Measurements from ENCODE around the gene CUX1.
"Not testable (repeated sequence)": the region's sequence is repeated elsewhere in the genome, so short reads cannot be mapped to it uniquely, and the experiment has no call there.

Gene CUX1

GRCh38 chr7:102167254-102167653 lies 349.8 kb downstream of the CUX1 start:
- DNase-seq = no peak

- DNase-seq = no peak
Measured at GRCh38 chr7:102169651-102170392, 352.4 kb downstream of the CUX1 start.

GRCh38 chr7:102170393-102170970 lies 353.1 kb downstream of the CUX1 start:
- DNase-seq = no peak

GRCh38 chr7:102173669-102174068 lies 356.2 kb downstream of the CUX1 start:
- DNase-seq = no peak

- DNase-seq = no peak
Measured at GRCh38 chr7:102175423-102176170, 358.2 kb downstream of the CUX1 start.

DNA sequence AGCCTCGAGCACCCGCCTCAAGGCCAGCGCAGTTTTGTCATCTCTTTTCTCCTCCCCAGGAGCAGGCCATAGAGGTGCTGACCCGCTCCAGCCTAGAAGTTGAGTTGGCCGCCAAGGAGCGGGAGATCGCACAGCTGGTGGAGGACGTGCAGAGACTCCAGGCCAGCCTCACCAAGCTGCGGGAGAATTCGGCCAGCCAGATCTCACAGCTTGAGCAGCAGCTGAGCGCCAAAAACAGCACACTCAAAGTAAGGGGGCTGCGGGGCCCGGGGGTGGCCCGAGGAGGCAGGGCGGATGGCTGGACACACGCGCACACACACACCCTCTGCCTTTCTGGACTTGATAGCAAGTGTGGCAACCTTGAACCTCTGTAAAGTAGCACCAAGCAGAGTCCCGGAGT lies 361.0 kb downstream of the CUX1 start:
- no peak for DNase-seq

- no peak for DNase-seq
Measured at GRCh38 chr7:102180727-102181126, 363.3 kb downstream of the CUX1 start.

GRCh38 chr7:102181517-102181916 lies 364.1 kb downstream of the CUX1 start:
- DNase-seq = no peak

DNA sequence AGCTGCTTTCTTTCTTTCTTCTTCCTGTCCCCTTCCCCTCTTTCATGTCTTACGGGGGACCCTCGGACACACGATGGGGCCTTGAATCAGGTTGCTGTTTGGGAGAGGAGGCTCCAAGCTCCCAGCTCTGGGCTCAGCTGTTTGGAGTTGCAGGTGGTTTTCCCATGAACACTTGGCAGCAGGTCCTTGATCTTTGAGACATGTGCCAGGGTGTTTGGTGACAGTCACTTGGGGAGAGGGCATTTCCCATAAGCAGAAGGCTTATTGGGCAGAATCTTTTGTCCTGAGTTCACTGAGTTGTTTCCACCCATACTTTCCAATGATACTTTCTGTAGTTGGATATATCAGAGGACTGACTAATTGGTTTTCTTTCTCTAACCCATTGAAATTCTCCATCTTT lies 364.6 kb downstream of the CUX1 start:
- no peak for DNase-seq

DNA sequence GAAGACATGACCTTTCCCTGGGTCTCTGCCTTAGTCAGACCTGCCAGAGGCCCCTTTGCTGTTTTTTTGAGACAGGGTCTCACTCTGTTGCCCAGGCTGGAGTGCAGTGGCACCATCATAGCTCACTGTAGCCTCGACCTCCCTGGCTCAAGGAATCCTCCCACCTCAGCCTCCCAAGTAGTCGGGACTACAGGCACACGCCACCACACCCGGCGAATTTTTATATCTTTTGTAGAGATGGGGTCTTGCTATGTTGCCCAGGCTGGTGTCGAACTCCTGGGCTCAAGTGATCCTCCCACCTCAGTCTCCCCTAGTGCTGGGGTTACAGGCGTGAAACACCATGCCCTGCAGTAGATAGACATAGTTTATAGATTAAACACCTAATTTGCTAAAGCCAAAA lies 366.4 kb downstream of the CUX1 start:
- DNase-seq = not testable (repeated sequence)

DNA sequence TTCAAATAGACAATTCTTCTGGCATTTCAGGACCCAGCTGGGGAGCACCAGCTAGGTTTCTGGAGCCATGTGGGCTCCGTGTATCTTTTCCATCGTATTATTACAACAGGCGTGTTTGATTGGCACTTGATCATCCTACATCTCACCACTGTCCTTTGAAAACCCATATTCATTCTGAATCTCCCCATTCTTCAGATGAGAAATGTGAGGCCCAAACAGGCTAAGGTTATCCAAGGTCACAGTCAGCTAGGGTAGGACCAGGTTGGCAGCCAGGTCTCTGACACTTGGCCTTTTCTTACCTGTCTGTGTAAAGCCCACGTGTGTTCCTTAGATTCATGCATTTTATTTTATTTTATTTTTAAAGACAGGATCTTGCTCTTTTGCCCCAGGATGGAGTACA lies 366.9 kb downstream of the CUX1 start:
- no peak for DNase-seq

DNA sequence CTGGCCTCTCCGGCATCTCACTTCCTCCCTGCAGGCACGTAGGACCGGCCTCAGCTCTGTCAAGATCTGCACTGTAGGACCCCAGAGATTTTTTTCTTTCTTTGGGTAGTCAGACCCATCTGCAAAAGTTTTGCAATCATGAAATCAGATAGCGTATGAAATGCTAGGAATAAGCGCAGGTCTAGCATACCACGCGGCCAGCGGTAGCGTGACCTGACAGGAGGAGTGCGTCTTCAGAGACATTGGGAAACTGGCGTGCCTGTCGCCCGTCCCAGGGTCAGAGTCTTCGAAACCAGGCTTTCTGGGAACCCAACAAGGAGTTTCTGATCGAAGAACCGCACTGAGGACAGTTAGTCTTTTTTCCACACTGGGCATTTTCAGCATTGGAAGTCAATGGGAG lies 368.4 kb downstream of the CUX1 start:
- no peak for DNase-seq

DNA sequence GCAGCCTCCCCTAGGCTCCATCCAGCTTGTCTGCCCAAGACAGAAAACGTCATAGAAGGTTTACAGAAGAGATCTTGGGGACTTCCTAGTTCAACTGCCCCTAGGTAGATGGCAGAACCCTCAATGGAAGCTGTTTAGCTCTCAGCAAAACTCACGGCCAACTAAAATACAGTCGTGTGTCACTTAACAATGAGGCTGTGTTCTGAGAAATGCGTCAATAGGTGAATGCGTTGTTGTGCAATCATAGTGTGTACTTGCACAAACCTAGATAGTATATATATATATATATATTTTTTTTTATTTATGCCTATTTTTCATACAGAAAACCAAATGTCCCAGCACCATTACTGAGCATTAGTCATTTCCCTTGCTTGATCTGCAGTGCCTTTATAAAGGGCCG lies 368.9 kb downstream of the CUX1 start:
- DNase-seq = no peak

DNA sequence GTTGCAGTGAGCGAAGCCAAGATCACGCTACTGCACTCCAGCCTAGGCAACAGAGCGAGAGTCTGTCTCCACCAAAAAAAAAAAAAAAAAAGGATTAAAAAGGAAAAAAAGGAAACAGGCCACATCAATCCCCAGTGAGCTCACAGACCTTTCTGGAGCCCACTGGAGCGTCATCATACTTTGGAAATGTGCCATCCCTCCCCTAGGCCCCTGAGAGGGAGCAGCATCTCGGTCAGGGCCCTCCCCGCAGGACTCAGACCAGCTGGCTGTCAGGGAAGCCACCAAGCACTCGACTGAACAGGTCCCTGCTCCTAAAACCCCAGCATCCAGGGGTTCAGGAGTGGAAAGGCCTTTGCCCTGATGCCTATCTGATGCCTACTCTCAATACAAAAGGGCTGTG lies 371.3 kb downstream of the CUX1 start:
- DNase-seq = no peak

DNA sequence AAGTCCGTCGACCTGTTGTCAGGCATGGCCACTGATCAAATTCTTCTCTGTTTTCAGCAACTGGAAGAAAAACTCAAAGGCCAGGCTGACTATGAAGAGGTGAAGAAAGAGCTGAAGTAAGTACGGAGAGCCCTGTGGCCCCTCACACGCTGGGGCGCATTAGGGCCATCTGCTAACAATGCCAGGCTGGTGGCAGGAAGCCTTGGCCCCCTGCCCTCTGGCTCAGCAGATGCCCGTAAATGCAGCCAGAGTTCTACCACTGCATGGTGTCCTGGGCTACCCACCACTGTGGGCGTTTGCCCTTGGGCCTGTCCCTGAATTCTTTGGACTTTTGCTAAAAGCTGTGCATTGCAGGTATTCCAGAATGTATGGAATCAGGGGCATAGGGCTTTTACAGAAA lies 372.3 kb downstream of the CUX1 start:
- DNase-seq = no peak

DNA sequence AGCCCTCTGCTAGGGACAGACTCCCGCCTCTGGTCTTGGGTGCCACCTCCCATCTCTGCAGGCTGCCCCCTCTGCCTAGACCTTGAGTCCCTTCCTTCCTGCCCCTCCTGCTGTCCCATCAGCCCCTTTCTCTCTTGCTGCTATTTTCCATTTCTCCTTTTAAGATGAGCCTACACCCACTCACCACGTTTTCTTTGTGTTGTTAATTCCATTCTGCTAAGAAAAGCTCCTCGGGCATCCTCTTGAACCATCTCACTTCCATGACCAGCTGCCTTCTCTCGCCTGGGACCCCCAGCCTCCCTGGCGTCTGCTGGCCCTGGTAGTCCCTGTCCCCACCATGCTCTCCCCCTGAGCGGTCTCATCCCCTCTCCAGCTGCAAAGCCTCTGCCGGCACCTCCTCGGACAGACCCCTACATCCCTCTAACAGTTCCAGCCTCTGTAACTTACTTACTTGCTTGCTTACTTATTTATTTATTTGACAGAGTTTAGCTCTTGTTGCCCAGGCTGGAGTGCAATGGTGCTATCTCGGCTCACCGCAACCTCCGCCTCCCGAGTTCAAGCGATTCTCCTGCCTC lies 373.4 kb downstream of the CUX1 start:
- no peak for DNase-seq

GRCh38 chr7:102191556-102192379 lies 374.3 kb downstream of the CUX1 start:
- DNase-seq = no peak

DNA sequence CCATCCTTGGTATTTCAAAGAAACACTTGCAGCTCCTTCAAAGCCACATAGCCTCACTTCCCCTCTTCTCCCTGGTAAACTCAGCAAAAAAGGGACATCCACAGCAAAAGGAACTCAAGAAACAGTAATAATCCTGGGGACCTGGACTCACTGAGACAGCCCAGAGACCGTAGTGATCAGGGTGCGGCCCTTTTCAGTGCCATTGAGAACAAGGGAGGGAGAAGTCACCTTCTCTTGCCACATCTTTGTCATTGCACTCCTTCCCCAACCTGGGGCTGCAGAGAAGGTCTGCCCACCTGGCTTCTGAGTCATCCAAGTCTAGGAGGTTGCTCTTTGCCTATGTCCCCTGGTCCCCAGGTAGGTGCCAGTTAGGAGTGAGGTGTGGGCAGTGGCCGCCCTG lies 375.4 kb downstream of the CUX1 start:
- DNase-seq = no peak

DNA sequence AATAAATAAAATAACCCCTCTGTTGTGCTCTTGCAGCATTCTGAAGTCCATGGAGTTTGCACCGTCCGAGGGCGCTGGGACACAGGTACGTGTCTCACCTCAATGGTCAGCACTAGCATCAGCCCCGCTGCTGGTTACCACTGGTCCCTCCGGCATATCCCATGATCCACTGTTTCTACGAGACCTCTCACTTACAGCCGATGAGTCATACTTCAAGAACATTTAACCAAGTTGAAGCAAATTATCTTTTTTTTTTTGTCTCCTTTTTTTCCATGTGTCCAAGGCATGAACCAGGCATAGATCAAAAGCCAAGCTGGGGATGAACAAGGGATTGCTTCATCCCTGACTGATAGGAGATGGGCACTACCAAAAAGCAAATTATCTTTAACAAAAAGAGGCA lies 376.4 kb downstream of the CUX1 start:
- no peak for DNase-seq

DNA sequence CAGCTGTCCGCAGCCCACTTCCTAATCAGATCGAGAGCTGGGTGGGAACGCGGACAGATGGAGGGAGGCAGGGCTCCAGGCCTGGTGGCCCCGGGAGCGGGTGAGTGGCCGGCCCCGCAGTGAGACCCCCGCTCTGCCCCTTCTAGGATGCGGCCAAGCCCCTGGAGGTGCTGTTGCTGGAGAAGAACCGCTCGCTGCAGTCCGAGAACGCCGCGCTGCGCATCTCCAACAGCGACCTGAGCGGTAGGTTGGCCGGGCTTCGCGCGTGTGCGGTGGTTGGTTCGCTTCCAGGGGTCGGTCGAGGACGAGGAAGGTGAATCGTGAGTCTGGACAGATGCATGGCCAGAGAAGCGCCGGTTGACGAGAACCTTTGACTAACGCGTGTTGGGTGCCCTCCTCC lies 377.9 kb downstream of the CUX1 start:
- no peak for DNase-seq

GRCh38 chr7:102196028-102196427 lies 378.6 kb downstream of the CUX1 start:
- DNase-seq = no peak

GRCh38 chr7:102197161-102197560 lies 379.7 kb downstream of the CUX1 start:
- no peak for DNase-seq

- no peak for DNase-seq
Measured at GRCh38 chr7:102197599-102197998, 380.2 kb downstream of the CUX1 start.
